A673 (cell line): ENCODE data around the gene HGFAC. TPM values are rescaled to one million over a fixed set of nuclear protein-coding genes. Genes with fewer than 3 reads are reported as not detected.
A peak's percentile ranks its signal among the peaks of the same experiment; 100 is the strongest.
"Not testable (repeated sequence)": the region's sequence is repeated elsewhere in the genome, so short reads cannot be mapped to it uniquely, and the experiment has no call there.

Experiments used
- BruUV-seq: library from RNA; stranded (reverse); fragments of 400-500 nt; replicated peaks from 2 replicates; lab custom pipeline; 2021; lab: Mats Ljungman, UMichigan
- CTCF ChIA-PET: fragments of 300-600 bp; sonication (Branson Sonifier 250); formaldehyde crosslinking; loops from one replicate; lab custom pipeline; 2022; ENCODE audit warnings: antibody characterized with exemption; lab: Charles Lee
- POLR2A ChIA-PET: fragments of 300-600 bp; sonication (Branson Sonifier 250); formaldehyde crosslinking; loops from one replicate; lab custom pipeline; 2022; ENCODE audit warnings: antibody characterized with exemption; ENCODE audit not compliant: low non-redundant PET; lab: Charles Lee
- DNase-seq: peaks from one replicate; pipeline ENCODE4 v3.0.0-alpha.2; 2015; ENCODE audit warnings: low spot score
- H3K27ac ChIP-seq: fragments of 200-600 bp; sonication (generic); 2 replicates; pipeline ENCODE4 v1.5.1; 2016; ENCODE audit warnings: mixed run types, low read depth, mild to moderate bottlenecking, mixed read lengths, antibody characterized with exemption, low read length; ENCODE audit not compliant: poor library complexity, severe bottlenecking
- H3K27me3 ChIP-seq: fragments of 200-600 bp; sonication (generic); replicated peaks from 2 replicates; pipeline ENCODE4 v1.6.1; 2017; ENCODE audit warnings: mixed run types, low read depth, mild to moderate bottlenecking, mixed read lengths, antibody characterized with exemption, low read length; ENCODE audit not compliant: insufficient read depth, poor library complexity
- H3K36me3 ChIP-seq: fragments of 200-600 bp; sonication (generic); 2 replicates; pipeline ENCODE4 v1.6.1; 2016; ENCODE audit warnings: mixed run types, mild to moderate bottlenecking, mixed read lengths, antibody characterized with exemption, low read length; ENCODE audit not compliant: insufficient read depth, poor library complexity, severe bottlenecking
- H3K4me1 ChIP-seq: fragments of 200-600 bp; sonication (generic); 2 replicates; pipeline ENCODE4 v1.6.1; 2017; ENCODE audit warnings: mixed run types, mild to moderate bottlenecking, mixed read lengths, antibody characterized with exemption, low read length; ENCODE audit not compliant: insufficient read depth, poor library complexity, severe bottlenecking
- H3K4me3 ChIP-seq: fragments of 200-600 bp; sonication (generic); 2 replicates; pipeline ENCODE4 v1.5.1; 2016; ENCODE audit warnings: low read depth, mixed run types, mild to moderate bottlenecking, mixed read lengths, low read length; ENCODE audit not compliant: poor library complexity, severe bottlenecking
- H3K9me3 ChIP-seq: fragments of 200-600 bp; sonication (generic); 2 replicates; pipeline ENCODE4 v1.6.1; 2016; ENCODE audit warnings: mixed run types, low read depth, mild to moderate bottlenecking, mixed read lengths, antibody characterized with exemption, low read length; ENCODE audit not compliant: poor library complexity, severe bottlenecking
- EZH2 ChIP-seq: fragments of 200-600 bp; sonication (generic); IDR thresholded peaks from 2 replicates; pipeline ENCODE4 v1.6.1; 2017; ENCODE audit warnings: borderline replicate concordance, low read depth, mild to moderate bottlenecking, mixed read lengths, antibody characterized with exemption, low read length; ENCODE audit not compliant: poor library complexity, severe bottlenecking
- intact Hi-C: fragments of 100-400 bp; cut with micrococcal nuclease; formaldehyde crosslinking; loops from one replicate; pipeline ENCODE4 v1.10.0; 2022; ENCODE audit not compliant: unreplicated experiment
- total RNA-seq: library from RNA; stranded (reverse); gene quantifications from 2 replicates; pipeline ENCODE4 v1.2.3, GENCODE V29; 2021
- TF ChIP-seq, protein P1 (sequence below): fragments of 300-800, 200-600 bp; sonication (generic); conservative IDR thresholded peaks from 2 replicates; pipeline ENCODE4 v1.5.1; 2017; ENCODE audit warnings: low read depth, mild to moderate bottlenecking, antibody characterized with exemption, low read length, moderate library complexity, mixed read lengths

HGFAC gene
- total RNA-seq, 1 experiment from 2014 or later, result 4.8 TPM

DNA sequence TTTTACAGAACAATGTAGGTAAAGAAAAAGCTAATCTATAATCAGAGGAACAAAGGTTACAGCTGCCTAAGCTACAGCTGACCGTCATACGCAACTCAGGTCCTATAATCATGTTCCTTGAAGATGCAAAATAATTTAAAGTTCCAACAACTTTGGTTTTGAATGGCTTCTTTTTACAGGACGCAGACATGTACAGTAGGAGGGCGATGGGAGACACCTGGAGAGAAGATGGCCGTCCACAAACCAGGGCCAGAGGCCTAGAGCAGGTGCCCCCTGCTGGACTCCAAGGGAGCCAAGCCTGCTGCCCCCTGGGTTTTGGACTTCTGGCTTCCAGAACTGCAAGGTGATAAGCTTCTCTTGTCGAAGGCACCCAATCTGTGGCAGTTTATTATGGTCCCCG is 10.6 kb downstream of the HGFAC start:
- no peaks in the 10 kb centered on the region for H3K27me3 ChIP-seq
- no peak overlapping the region for H3K27ac ChIP-seq
- BruUV-seq, result no TSS peak
- ChIA-PET CTCF (no interaction called here), POLR2A (no interaction called here)
- no peaks in the 10 kb centered on the region for H3K36me3 ChIP-seq
- TF ChIP-seq EZH2, result no peak
- TF ChIP-seq, protein P1, sequence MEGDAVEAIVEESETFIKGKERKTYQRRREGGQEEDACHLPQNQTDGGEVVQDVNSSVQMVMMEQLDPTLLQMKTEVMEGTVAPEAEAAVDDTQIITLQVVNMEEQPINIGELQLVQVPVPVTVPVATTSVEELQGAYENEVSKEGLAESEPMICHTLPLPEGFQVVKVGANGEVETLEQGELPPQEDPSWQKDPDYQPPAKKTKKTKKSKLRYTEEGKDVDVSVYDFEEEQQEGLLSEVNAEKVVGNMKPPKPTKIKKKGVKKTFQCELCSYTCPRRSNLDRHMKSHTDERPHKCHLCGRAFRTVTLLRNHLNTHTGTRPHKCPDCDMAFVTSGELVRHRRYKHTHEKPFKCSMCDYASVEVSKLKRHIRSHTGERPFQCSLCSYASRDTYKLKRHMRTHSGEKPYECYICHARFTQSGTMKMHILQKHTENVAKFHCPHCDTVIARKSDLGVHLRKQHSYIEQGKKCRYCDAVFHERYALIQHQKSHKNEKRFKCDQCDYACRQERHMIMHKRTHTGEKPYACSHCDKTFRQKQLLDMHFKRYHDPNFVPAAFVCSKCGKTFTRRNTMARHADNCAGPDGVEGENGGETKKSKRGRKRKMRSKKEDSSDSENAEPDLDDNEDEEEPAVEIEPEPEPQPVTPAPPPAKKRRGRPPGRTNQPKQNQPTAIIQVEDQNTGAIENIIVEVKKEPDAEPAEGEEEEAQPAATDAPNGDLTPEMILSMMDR, result peak; percentile 25; the same call in 1 of the 2 replicates
- intact Hi-C loops, result no loop called here
- no peak overlapping the region for H3K4me3 ChIP-seq
- no peaks in the 10 kb centered on the region for H3K4me1 ChIP-seq
- H3K9me3 ChIP-seq, result no peaks in the 10 kb centered on the region
- no peak for DNase-seq

DNA sequence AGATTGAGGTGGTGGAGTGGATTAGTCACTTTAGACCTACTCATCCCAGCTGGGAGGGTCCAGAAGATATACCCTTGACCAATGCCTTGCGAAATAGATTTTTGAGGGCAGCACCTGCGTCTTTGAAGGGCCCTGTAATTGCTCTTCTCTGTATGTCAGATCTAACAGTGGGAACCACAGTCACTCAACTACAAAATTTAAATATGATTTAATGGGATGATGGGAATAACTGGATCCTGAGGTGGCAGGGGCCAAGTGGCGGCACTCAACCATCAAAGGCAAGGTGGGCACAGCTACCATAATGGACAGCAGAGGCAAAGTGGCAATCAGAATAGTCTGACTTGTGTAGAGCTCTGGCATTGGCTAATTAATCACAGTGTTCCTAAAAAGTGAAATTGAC is 13.8 kb downstream of the HGFAC start:
- POLR2A ChIA-PET, H3K9me3 ChIP-seq, H3K4me1 ChIP-seq, H3K36me3 ChIP-seq, H3K27ac ChIP-seq, CTCF ChIA-PET, H3K4me3 ChIP-seq, intact Hi-C loops, DNase-seq, BruUV-seq, H3K27me3 ChIP-seq: not testable (repeated sequence)

DNA sequence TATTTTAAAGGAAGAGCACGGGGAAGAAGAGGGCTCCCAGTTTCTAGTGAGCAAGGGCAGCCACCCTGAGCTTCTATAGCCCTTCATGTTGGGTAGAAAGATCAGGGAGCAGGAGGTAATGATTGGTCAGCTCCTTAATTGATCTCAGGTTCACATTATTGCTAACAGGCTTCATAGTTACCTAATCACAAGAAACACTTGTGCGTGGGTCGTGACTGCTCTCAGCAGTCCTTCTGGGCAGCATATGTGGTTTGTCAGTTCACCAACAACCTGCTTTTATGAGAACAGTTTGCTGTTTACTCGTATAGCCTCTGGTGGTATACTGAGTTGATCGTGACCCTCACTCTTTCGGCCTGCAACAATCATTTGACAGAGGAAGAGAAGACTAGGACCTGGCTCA is 16.6 kb downstream of the HGFAC start:
- no peaks in the 10 kb centered on the region for H3K9me3 ChIP-seq
- no peak overlapping the region for H3K4me3 ChIP-seq
- ChIA-PET CTCF (no interaction called here), POLR2A (no interaction called here)
- H3K36me3 ChIP-seq, result no peaks in the 10 kb centered on the region
- H3K4me1 ChIP-seq, result no peaks in the 10 kb centered on the region
- TF ChIP-seq, protein P1, result no peak
- no TSS peak for BruUV-seq
- no peak overlapping the region for H3K27ac ChIP-seq
- no peak for DNase-seq
- intact Hi-C loops, result no loop called here
- H3K27me3 ChIP-seq, result no peaks in the 10 kb centered on the region

DNA sequence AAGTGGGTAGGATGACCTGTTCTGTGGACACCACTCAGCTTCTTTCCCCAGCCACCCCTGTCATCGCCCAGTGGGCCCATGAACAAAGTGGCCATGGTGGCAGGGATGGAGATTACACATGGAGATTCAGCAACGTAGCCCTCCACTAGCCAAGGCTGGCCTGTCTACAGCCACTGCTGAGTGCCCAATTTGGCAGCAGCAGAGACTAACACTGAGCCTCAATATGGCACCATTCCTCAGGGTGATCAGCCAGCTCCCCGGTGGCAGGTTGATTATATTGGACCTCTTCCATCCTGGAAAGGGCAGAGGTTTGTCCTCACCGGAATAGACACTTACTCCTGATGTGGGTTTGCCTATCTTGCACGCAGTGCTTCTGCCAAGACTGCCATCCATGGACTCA is 17.4 kb downstream of the HGFAC start:
- BruUV-seq, H3K4me1 ChIP-seq, H3K27ac ChIP-seq, DNase-seq, H3K36me3 ChIP-seq, POLR2A ChIA-PET, H3K27me3 ChIP-seq, H3K9me3 ChIP-seq, intact Hi-C loops, H3K4me3 ChIP-seq, CTCF ChIA-PET: not testable (repeated sequence)
